GM18519 (cell line): ENCODE data around the gene EFNB2.

ENCODE experiments used
- ATAC-seq: cut with Tn5 transposase; IDR thresholded peaks from one replicate; pipeline ENCODE4 v1.9.1; 2021; ENCODE audit warnings: mild to moderate bottlenecking, moderate library complexity; ENCODE audit not compliant: unreplicated experiment, low FRiP score

The EFNB2 gene

DNA sequence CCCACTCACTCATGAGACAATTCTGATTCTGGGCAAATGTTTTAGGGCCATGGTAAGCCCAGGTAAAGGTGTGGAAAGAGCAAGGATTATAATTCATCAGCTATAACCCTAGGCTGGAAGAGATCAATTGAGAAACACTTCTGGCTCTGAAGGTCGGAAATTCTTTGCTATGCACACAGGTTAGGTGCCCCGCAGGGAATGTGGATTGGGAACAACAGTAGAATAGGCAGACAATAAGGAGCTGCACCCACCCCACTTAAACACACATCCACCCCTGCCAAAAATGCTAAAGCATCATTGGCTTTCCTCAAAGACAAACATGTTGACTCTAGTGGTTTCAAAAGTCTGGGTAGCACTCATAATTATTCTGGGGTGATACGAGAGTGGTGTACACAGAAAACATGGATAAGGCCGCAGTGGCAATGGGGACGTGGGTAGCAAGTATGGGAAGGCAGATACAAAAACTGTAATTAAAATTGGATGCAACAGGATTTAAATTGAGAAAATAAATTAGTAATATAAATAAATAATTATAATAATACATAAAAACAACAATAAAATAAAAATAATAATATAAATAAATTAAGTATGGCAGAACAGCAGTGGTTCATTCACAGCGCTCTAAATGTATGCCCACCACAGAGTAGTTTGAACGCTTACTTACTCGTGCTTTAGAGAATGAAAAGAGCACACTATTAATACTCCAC lies 8.6 kb downstream of the EFNB2 start:
- ATAC-seq = no peak

DNA sequence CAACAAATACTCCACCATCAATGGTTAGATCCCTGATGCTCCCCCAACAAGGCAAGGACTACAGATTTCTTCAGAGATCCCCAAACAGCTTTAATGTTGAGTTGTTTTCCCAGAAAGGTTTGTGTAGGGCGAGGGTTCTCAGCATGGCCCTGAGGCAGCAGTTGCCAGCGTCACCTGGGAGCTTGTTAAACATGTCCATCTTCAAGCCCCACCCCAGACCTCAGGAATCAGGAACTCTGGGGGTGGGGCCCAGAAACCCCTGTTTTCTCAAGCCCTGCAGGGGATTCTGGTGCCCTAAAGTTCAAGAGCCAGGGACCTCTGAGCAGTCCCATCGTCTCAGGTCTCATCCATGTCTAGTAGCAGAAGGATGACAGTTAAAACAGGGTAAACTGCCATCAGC lies 9.6 kb downstream of the EFNB2 start:
- ATAC-seq = no peak

DNA sequence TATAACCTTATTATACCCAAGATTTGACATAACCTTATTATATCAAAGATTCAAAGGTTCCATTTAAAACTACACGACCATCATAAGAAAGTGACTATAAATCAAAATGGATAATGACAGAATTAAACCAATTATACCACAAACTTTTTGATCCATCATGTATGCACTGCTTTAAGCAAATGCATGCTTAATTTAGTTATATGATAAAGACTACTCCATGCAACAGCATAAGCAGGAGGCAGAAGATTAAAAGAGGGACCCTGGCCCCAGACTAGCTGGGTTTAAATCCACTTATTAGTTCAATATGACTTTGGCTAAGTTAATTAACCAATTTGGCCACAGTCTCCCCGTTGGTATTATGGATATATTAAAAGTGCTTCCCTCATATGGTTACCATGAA lies 11.4 kb downstream of the EFNB2 start:
- no peak for ATAC-seq

DNA sequence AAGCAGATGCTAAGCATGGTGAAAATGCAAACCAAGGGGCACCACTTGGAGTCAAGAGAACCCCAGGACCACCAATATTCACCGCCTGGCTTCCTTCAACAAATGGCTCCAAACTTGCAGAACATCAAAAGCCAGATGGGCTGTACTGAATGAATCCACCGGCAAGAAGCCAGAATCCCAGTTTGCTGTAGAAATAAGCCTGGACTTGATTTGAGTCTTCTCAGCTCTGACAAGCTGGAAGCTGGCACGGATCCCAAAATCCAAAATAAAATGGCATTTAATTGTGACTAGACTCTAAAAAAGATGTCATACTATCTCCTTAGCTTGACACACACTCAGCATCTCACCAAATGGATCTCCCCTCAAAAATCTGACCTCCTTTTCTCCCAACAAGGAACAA lies 11.9 kb downstream of the EFNB2 start:
- ATAC-seq = no peak

DNA sequence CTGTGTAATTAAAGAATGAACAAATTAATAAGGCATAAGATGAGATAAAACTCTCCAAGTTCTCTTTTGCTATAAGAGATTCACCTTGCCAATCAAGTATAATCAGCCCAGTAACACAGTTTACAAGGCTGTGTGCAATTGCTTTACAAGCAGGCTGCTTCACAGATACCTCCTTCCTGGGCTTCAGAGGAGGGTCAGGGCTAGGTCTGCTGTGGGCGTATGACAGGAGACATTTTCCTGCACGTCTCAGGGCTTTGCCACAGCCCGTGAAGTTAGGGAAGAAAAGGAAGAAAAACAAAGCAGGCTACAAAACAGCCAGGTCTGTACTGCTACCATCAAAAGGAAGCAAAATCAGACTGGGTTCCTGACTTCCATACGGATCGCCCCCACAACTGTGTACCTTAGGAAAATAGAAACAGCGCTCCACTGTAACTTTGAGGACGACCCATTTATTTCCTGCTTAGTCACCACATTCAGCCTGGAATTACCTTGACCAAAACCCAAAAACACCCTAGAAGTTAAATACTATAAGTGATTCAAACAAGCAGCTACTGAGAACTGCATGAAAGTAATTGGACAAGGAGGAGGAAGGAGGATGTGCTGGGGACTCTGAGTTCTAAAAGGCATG lies 12.4 kb downstream of the EFNB2 start:
- no peak for ATAC-seq

DNA sequence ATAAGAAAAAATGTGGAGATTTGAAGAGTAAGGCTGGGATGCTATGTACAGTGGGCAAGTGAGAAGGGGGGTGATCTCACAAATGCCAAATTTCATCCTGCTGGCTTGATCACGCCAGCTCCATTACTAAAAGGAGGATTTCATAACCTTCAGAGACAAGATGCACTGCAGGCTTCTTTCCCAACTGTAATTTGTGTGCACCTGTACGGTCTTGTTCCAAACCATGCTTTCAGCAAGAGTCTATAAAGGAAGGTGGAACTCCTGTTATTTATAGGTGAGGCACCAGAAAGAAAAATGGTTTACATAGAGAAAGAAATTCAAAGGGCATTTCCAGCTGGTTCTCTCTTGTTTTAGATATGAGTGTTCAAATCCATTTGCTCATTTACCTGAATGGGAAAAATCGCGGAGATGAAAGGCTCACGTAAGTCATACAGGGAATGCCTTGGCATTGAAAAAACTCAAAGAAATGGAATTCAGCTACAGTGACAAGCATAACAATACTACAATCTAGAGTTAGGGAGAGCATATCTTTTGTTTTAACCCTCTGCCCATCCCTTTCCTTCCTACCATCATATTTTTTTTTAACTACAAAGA lies 13.3 kb downstream of the EFNB2 start:
- ATAC-seq = no peak

DNA sequence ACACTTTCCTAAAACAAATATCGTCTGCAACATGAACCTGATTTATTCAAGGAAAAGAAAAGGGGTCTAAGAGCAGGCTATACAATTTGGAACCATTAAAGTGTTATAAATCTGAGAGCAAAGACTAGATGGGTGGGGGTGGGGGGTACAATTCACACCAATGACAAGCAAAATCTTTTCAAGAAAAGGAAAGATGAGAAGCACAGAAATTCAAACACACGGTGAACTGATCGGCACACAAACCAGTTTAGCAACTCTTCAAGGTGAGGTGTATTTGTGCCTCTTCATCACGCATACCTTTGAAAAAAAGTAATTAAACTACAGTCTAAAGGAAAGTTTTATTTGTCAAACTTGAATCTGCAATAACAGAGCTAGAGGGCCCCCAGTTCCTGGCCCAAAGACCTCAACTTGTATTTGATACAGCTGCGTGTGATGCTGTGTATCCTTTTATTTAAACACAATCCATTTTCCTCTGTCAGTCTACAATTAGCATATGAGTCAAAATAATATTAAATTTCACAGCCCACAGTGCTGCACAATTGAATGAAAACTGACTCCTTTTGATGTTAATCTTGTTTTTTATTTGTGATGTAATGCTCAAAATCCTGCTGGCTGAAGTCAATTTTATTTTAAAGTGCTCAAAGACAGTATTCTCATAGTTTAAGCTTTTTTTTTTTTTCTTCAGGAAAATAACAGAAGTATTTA lies 14.2 kb downstream of the EFNB2 start:
- no peak for ATAC-seq

DNA sequence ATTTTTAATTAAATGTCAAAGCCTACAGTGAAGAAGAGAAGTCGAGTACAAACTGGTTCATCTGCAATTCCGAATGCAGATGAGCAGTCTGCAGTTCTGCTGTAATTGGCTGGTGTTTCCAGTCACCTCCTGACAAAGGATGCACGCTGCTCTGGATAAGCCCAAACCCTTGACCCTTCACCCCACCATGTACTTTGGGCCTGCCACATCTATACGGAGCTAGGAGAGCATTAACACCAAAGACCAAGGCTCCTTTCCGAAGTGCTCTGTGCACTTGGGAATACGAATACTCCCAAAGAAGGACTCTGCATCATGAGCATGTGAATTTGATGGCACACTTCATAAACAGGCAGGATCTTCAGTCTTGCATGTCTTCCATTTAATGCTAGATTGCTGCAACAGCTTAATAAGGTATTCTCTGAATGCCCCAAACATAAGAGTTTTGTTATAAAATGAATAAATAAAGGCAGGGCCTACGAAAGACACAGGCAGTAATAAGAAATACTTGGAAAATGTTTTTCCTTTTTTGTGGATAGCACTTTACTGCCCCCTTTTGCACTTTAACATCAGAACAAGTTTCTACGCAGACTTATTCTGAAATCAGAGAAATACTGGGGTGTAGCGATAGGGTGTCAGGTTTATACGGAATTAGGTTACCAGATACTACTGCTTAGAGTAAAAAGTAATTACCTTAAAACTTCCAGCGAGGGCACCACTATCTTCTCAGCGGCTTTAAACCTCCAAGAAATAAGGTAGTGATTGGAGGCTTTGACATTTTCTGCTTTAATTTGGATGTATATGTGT lies 15.0 kb downstream of the EFNB2 start:
- no peak for ATAC-seq

DNA sequence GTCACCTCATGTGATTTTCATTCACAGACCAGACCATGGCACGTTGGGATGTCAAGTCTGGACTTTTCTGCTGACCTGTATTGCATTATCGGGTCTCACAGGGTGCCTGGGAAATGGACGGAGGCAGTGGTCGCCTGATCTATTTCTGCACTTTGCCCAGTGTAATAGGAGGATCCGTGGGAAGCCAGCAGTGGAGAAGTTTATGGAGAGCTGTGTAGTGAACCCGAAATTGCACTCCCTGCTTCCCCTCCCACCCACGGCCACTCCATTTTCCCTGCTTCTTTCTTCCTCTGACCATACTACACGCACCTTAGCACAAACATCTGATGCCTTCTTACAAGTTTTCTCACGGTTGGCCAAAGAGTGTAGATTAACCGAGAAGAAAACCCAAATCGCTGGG lies 16.9 kb downstream of the EFNB2 start:
- ATAC-seq = no peak

DNA sequence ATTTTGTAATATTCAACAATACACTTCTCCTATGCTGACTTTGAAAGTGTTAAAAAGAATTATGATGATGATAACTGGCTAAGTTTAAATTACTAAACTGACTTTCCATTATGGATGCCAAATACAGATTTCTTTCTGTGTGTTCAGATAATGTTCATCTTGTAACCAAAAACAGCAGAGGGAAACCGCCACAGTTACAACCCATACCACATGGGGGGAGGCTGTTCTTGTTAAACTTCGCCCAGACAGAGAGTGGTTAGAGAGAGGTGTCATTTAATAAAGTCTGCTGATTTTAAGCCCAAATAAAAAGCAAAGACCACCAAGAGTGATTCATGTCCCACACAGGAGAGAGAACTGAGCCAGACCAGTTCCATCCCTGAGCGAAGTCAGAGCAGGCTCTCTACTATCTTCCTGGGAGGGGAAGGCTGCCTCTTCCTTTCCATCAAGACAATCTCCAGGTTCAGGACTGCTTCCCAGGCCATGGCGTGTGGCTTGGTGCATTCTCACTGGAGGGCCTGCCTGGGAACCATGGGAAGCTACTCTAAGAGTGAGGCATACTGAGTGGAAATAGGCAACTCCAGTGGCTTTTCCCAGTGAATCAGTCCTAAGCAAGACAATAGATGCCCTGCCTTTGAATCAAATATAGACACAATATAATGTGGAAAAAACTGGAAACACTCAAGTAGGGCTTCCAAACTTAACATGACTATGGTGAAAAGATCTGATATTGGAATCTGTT lies 18.2 kb downstream of the EFNB2 start:
- no peak for ATAC-seq

DNA sequence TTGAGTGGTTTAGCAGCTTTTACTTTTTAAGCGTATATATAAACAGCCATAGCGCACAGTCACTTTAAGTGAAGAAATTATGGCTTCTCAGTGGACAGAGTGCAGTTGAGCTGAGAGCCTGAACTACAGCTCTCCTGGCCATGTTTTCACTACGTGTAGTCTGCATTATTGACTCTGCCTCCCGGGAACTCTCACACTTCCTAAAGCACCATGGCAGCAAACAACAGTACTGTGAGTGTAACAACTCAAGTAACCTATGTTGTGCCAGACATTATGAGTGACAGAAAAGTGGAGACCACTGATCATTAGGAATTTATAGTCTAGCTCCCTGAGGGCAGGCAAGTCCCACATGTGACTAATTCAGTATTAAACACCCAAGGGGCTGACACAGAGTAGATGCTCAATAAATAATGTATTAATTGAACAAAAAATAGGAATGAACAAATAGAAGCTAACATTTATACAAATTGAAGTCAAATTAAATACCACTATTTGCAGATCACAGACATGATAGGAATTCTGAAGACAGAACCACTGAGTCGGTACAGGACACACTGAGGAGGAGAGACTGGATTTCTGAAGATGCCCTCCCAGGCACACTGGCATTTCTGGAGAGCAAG lies 19.7 kb downstream of the EFNB2 start:
- ATAC-seq = no peak

DNA sequence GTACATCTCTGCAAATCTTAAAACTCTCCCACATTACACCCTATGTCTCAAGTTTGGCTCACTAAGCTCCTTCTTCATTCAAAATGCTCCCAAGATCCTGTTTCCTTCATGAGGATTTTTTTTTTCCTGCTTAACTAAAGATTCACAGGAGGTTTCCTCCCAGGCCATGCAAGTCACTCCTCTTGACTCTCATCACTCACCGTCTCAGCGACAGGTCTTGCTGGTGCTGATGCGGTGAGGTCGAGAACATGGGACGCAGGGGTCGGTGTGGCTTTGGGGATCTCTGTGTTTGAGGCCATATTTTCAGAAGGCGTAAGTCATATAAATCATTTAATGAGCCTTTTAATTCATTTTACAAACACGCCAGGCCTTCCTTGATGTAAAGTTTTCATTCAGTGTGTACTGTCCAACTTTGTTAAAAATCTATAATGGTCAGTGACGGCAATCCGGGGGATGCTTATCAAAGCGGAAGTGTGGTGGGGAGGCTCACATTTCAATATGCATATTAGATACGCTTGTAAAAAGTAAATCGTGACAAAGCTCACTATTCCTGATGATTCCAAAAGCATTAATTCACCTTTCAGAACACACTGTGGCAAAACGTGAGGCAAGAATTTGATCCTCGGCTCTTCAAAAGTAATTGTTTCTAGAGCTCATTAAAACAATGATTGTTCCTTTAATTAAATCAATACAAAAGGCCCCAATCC lies 20.4 kb downstream of the EFNB2 start:
- no peak for ATAC-seq

DNA sequence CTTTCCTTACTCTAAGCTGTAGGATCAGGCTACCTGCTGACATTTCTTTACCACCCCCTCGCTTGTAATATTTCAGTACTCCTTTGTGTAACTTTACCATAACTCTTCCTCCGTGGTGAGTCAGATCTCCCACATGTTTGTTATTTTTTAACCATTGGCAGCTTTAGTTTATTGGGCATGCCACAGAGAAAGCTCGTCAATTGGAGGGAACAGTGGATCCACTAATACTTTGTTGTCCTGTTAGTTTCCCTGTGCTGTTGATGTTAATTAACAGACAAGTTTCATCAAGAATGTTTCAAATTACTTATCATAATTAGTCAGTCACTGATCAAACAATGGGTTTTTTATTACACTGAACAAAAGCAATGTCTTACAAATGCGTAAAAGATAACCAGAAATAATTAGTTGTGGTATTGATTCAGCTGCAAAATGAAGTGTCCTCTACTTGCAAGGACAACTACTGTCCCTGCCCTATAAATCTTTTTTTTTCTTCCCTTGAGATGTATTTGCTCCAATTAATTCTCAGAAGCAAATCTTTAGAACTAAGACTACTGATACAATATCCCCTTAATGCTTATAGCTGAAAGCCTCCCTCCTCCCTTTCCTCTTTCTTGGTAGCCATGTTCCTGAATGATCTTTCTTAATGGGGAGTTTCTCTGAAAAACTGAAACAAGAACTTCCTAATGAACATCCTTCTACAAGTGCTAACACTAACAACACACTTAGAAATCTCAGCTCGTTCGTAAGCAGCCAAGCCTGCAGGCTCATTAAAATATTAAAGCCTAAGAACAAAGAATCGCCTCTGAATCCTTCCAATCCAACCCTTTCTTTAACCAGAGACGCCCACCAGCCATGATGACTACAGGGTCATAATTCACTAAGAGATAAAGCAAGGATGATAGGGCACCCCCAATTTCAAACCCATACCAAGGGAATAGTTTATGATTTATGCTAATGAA lies 22.2 kb downstream of the EFNB2 start:
- no peak for ATAC-seq

DNA sequence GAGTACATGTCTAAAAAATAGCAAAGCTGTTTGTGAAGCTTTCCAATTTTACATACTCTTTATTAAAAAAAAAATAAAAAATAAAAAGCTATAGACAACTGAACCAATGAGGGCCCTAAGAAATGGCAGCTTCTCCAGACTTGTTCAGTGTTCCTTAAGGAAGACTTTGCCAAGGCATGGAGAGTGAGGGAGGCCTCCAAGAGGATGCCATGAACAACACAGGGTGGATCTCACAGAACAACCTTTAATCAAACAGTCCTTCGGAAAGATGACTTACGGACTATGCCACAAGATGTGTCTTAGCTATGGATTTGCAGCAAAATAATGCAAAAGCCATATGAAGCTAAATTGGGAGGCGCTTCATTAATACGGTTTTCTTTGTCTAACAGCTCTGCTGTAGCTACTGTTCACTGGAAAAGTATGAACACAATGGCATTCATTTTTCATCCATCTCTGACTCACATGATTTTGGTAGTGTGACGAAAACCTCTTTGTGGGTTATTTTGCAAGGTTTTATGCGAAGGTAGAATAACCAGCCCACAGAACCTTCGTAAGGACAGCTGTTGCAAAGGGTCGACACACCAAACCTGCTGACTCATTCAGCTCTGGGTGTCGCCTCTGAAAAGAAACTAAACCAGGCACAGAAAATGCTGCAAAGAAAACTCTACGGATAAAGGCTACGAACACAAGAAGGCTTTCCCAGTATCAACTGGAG lies 27.7 kb downstream of the EFNB2 start:
- peak; percentile 64 for ATAC-seq

DNA sequence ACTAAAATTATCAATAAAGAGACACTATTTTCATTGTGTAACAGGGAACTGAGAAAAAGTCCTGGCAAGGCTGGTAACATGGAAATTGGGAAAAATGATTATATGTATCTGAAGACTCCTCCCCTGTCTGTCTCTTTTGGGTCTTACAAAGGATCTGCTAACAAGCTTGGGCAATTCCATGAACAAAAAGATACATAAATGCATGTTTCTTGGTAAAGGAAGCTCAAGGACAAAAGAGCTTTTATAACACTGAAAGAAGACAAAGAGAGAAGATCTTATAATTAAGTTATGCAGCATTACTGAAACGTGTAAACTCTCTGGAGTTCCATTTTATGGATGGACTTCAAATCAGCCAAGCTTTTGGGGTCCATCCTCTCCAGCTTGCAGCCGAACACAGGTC lies 29.2 kb downstream of the EFNB2 start:
- ATAC-seq = no peak

DNA sequence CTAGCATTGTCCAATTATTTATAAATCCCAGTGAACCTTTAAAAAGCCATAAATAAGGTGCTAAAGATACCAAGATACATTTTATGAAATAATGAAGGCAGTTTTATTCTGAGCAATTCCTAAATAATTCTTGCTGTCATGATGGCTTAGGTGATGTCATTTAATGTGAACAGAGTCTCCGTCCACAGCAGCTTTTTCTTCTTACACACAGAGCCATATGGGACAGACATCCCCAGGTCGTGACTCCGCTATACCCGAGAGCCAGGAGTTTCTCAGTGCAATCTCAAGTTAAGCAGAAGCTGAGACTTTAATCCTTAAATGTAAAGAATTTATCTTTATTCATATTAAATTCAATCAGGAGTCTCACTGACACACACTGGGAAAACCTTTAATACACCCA lies 29.7 kb downstream of the EFNB2 start:
- ATAC-seq = no peak

DNA sequence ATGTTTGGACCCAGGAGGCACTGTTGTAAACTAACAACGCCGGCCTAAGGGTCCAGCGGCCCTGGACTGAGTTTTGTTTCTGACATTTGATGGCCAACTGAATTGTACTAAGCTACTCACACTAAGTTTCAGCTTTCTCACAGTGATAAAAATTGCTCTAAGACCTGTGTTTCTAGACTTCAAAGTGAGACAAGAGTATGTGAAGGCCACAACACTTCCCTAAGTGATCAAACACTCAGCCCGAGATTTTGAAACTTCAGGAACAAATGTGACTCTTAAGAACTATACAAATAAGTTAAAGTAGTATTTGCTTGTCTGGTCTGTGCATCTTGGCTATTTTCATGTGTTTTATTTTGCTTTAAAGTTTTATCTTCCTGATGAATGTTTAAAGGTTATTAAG lies 30.2 kb downstream of the EFNB2 start:
- ATAC-seq = no peak
